GM04504 (cell line): ENCODE results near the gene NCKAP1.
"Not testable (repeated sequence)": the region's sequence is repeated elsewhere in the genome, so short reads cannot be mapped to it uniquely, and the experiment has no call there.

Source experiments
- DNase-seq: peaks from one replicate; pipeline ENCODE4 v3.0.0-alpha.2; 2012; ENCODE audit warnings: low read depth

Gene NCKAP1

DNA sequence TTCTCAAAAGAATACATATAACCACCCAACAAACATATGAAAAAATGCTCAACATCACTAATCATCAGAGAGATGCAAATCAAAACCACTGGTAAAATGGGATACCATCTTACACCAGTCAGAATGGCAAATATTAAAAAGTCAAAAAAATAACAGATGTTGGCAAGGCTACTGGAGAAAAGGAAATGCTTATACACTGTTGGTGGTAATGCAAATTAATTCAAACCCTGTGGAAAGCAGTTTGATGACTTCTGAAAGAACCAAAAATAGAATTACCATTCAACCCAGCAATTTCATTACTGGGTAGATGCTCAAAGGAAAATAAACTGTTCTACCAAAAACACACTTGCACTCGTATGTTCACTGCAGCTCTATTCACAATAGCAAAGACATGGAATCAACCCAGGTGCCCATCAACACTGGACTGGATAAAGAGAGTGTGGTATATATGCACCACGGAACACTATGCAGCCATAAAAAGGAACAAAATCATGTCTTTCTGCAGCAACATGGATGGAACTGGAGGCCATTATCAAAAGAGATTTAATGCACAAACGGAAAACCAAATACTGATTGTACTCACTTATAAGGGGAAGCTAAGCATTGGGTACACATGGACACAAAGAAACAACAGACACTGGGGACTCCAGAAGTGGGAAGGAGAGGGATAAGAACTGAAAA lies 38.8 kb downstream of the NCKAP1 start:
- no peak for DNase-seq

DNA sequence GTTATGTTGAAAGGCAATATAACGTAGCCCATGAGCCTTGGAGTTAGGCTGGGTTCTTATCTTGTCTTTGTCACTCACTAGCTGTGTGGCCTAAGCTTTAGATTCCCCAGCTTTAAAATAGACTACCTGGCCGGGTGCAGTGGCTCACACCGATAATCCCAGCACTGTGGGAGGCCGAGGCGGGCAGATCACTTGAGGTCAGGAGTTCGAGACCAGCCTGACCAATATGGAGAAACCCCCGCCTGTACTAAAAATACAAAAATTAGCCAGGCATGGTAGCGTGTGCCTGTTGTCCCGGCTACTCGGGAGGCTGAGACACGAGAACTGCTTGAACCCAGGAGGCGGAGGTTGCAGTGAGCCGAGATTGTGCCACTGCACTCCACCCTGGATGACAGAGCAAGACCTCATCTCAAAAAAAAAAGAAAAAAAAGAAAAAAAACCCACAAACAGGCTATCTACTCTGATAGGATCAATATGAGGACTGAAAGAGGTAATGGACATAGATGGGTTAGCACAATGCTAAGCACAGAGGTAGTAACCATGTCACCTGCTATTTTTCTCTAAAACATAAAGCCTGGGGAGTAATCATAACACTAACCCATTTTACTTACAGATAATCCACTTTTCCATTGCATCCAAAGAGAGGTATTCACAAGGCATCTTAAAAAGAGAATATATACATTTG lies 43.9 kb downstream of the NCKAP1 start:
- DNase-seq = no peak

DNA sequence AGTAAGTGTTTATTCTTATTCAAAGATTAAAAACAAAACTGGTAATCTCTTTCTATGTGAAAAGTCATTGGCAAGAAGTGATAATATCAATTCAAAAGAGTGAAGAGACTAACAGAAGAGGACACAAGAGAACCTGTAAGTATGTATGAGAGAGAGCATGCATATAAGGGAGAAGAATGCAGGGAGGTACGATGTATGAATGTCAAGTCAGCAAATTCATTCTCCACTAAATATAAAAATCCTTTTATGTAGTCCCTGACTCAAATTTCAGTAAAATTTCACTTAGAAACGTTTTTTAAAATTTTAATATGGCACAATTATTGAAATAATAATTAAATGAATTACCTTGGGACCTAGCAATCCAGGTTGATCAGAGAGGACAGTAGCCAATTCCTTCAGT lies 55.3 kb downstream of the NCKAP1 start:
- no peak for DNase-seq

DNA sequence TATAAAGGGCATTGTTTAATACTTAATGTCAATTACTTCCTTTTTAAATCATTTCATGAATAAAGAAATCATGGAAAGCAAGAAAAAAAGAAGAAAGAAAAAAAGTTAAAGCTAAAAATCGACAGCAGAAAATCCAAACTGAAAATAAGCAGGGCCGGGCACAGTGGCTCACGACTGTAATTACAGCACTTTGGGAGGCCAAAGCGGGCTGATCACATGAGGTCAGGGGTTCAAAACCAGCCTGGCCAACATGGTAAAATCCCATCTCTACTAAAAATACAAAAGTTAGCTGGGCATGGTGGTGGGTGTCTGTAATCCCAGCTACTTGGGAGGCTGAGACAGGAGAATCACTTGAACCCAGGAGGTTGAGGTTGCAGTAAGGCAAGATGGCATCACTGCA lies 56.8 kb downstream of the NCKAP1 start:
- not testable (repeated sequence) for DNase-seq

GRCh38 chr2:182980652-182981051 lies 57.6 kb downstream of the NCKAP1 start:
- DNase-seq = no peak

- peak; percentile 1 for DNase-seq
Measured at GRCh38 chr2:182980115-182980514, 58.1 kb downstream of the NCKAP1 start.

DNA sequence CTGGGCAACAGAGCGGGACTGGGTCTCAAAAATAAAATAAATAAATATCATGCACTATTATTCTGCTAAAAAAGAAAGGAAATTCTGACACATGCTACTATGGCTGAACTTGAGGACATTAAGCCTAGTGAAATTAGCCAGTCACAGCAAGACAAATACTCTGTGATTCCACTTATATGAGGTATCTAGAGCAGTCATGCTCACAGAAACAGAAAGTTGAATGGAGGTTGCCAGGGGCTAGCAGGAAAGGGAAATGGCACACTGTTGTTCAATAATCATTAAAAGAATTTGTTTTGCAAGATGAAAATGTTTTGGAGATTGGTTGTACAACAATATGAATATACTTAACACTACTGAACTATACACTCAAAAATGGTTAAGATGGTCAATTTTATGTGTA lies 60.8 kb downstream of the NCKAP1 start:
- no peak for DNase-seq

- DNase-seq = no peak
Measured at GRCh38 chr2:182973441-182974352, 64.6 kb downstream of the NCKAP1 start.

GRCh38 chr2:182972548-182972942 lies 65.7 kb downstream of the NCKAP1 start:
- DNase-seq = no peak

DNA sequence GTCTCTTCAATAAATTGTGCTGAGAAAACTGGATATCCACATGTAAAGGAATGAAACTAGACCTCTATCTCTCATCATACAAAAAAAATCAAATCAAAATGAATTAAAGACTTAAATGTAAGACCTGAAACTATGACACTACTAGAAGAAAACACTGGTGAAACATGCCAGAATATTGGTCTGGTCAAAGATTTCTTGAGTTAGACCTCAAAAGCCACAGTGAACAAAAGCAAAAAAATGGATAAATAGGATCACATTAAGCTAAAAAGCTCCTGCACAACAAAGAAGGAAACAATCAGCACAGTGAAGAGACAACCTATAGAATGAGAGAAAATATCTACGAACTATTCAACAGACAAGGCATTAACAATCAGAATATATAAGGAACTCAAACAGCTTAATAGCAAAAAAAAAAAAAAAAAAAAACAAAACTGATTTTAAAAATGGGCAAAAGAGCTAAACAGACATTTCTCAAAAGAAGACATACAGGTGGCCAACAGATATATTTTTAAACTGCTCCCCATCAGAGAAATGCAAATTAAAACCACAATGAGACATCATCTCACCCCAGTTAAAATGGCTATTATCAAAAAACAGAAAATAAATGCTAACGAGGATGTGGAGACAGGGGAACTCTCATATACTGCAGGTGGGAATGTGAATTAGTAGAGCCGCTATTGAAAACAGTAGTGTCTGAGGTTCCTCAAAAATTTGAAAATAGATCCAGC lies 66.3 kb downstream of the NCKAP1 start:
- DNase-seq = no peak

DNA sequence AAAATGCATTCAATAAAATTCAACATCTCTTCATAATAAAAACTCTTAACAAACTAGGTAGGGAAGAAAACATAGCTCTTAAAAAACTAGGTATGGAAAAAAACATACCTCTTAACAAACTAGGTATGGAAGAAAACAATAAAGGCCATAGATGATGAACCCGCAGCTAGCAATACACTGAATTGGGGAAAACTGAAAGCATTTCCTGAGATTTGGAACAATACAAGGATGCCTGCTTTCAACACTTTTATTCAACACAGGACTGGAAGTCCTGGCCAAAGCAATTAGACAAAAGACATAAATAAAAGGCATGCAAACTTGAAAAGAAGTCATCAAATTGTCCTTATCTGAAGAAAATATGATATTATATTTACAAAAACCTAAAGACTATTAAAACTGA lies 67.8 kb downstream of the NCKAP1 start:
- DNase-seq = no peak

DNA sequence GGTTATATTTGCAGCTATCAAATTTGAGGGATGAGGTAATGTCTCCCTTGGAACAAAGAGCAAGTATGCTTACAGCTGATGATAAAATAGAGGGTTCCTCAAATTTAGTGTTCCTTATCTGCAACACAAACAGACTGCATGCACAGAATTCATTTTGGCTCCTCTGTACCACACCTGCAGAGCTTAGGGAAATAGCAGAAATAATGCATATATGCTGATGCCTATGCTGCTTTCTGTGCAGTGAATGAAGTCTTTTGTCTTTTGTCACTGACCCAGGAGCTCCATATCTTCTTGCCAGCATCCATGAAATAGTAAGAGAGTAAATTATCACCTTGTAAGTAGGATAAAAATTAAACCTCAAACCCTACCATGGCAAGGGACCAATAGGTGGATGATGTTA lies 69.8 kb downstream of the NCKAP1 start:
- no peak for DNase-seq

- not testable (repeated sequence) for DNase-seq
Measured at GRCh38 chr2:182966356-182966755, 71.9 kb downstream of the NCKAP1 start.

DNA sequence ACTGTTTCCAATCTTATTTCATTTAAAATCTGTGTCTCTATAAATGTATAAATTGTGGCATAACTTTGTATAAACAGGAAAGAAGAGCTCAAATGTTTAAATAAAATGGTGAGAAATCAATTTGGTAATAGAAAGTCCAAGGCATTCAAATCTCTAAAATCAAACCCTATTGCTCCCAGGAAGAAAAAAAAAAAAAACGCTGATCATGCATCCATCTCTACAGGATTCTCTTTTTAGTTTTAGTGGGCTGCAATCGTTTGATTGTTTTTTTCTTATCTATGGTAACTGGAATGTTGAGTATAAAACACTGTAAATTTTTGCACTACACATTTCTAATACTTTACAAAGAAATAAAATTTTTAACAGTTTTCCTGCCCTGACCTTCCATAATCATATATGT lies 75.6 kb downstream of the NCKAP1 start:
- DNase-seq = no peak

GRCh38 chr2:182960869-182961268 lies 77.4 kb downstream of the NCKAP1 start:
- not testable (repeated sequence) for DNase-seq

- DNase-seq = no peak
Measured at GRCh38 chr2:182954789-182955188, 83.5 kb downstream of the NCKAP1 start.

GRCh38 chr2:182952741-182953450 lies 85.4 kb downstream of the NCKAP1 start:
- DNase-seq = no peak

DNA sequence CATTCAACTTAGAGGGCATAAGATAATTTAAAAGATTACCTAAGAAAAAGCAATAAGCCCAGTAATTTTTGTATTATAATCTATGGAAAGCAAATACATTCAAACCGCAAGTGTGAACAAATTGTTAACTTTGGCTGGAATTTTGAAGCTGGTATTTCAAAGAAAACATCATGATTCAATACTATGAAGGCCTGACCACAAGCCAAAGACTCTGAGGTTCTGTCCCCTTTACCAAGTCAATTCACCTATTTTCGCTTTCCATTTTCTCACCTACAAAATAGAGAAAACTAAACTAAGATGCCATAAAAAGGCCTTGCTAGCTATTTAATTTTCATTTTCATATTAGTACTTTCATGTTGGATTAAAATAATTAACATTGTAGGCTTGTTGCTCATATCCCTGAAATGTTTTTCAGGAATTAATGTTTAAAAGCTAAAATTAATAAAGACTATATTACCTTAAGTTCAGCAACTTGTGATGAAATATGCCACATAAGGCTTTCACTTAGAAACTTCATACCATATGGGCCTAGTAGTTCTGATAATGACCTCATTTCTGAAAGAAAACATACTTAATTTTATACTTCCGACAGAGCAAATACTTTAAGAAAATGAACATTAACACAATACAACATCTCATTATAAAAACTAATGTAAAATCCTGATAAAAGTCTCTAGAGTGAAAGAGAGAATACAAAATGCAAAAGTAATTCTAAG lies 86.2 kb downstream of the NCKAP1 start:
- DNase-seq = no peak

- DNase-seq = no peak
Measured at GRCh38 chr2:182950546-182950945, 87.7 kb downstream of the NCKAP1 start.

DNA sequence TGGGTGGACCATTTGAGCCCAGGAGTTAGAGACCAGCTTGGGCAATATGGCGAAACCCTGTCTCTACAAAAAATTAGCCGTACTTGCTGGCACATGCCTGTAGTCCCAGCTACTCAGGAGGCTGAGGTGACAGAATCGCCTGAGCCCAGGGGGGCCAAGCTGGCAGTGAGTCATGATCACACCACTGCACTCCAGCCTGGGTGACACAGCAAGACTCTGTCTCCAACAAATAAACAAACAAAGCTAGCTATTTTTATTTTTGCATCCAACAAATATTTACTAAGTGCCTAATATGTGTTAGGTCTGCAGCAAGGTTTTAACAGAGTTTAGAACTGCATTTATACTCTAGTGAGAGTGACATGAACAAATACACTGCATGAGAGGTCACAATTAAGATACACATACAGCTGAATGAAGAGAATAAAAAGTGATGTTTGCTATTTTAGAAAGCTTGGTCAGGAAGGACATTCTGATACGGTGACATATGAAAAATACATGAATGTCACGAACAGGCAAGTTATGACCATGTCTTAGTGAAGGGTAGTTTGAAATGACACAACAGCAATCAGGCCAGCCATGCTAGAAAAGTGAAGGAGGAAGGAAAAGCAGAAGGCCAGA lies 88.6 kb downstream of the NCKAP1 start:
- DNase-seq = no peak
